OCI-LY3 (cell line): ENCODE results near the gene SPDYE2.
"Not testable (repeated sequence)": the region's sequence is repeated elsewhere in the genome, so short reads cannot be mapped to it uniquely, and the experiment has no call there.

Source experiments
- H2AFZ ChIP-seq: fragments of 200-600, 300-600 bp; shearing (Covaris generic); 2 replicates; pipeline ENCODE4 v1.6.0; 2014; ENCODE audit warnings: antibody characterized with exemption, low read depth, low read length
- H3K27ac ChIP-seq: fragments of 200-600, 300-600 bp; sonication (generic); 2 replicates; pipeline ENCODE4 v1.5.1; 2014; ENCODE audit warnings: mild to moderate bottlenecking, low read length, moderate library complexity, mixed read lengths
- H3K27me3 ChIP-seq: fragments of 200-600, 300-600 bp; sonication (generic); 2 replicates; pipeline ENCODE4 v1.6.1; 2014; ENCODE audit warnings: low read depth, low read length, mixed read lengths
- H3K36me3 ChIP-seq: fragments of 200-600, 300-600 bp; sonication (generic); replicated peaks from 2 replicates; pipeline ENCODE3; 2014; ENCODE audit warnings: low read depth, low read length, mixed read lengths
- H3K4me1 ChIP-seq: fragments of 300-600, 200-600 bp; sonication (generic); 2 replicates; pipeline ENCODE4 v1.6.1; 2014; ENCODE audit warnings: low read length, mixed read lengths
- H3K4me2 ChIP-seq: fragments of 200-600, 300-600 bp; sonication (generic); 2 replicates; pipeline ENCODE4 v1.6.1; 2014; ENCODE audit warnings: low read length, mixed read lengths
- H3K4me3 ChIP-seq: fragments of 300-600, 200-600 bp; sonication (generic); 2 replicates; pipeline ENCODE4 v1.5.1; 2014; ENCODE audit warnings: antibody characterized with exemption, mild to moderate bottlenecking, low read length, moderate library complexity
- H3K79me2 ChIP-seq: fragments of 300-600, 200-600 bp; shearing (Covaris generic); 2 replicates; pipeline ENCODE4 v1.6.1; 2014; ENCODE audit warnings: mild to moderate bottlenecking, low read length, mixed read lengths
- H3K9ac ChIP-seq: fragments of 300-600, 200-600 bp; shearing (Covaris generic); 2 replicates; pipeline ENCODE4 v1.6.0; 2014; ENCODE audit warnings: mild to moderate bottlenecking, low read length, moderate library complexity
- H3K9me3 ChIP-seq: fragments of 200-600, 300-600 bp; shearing (Covaris generic); 2 replicates; pipeline ENCODE4 v1.6.1; 2014; ENCODE audit warnings: low read length, mixed read lengths; ENCODE audit not compliant: insufficient read depth
- H4K20me1 ChIP-seq: fragments of 200-600, 300-600 bp; sonication (generic); 2 replicates; pipeline ENCODE4 v1.6.1; 2016; ENCODE audit warnings: low read length, mixed read lengths; ENCODE audit not compliant: insufficient read depth
- CTCF ChIP-seq: fragments of 200-600, 300-600 bp; sonication (generic); IDR thresholded peaks from 2 replicates; pipeline ENCODE4 v1.5.1; 2014; ENCODE audit warnings: antibody characterized with exemption, low read length, low read depth

SPDYE2 gene

GRCh38 chr7:102572261-102573239 lies 21.5 kb downstream of the SPDYE2 start, which contains the start of gene POLR2J3:
TSS of gene POLR2J3 (minus strand) at chr7:102572583. CDS start at chr7:102572521, 62 bp downstream.
- H3K4me3 ChIP-seq = peak within 1 kb of the TSS; percentile 75
- H2AFZ ChIP-seq, H4K20me1 ChIP-seq, H3K36me3 ChIP-seq, H3K79me2 ChIP-seq, H3K27me3 ChIP-seq, H3K4me2 ChIP-seq, H3K27ac ChIP-seq, H3K4me1 ChIP-seq, H3K9me3 ChIP-seq: not testable (repeated sequence)
- TF ChIP-seq CTCF = peak; percentile 18; the same call in 1 of the 2 replicates
- H3K9ac ChIP-seq = peak within 1 kb of the TSS; percentile 63; the same call in 1 of the 2 replicates

DNA sequence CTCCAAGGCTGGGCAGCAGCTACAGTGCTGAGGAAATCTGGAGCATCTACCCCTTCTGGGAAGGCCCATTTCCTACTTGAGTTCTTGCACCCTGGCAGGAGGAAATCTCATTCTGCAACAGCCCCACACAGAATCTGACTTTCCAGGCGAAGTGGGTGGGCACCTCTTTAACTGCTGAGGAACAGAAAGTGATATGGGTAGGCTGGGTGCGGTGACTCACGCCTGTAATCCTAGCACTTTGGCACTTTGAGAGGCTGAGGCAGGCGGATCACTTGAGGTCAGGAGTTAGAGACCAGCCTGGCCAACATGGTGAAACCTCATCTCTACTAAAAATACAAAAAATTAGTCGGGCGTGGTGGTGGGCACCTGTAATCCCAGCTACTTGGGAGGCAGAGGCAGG lies 23.6 kb downstream of the SPDYE2 start:
- H3K9me3 ChIP-seq, H3K36me3 ChIP-seq, H3K9ac ChIP-seq, H2AFZ ChIP-seq, H3K4me3 ChIP-seq, H3K27ac ChIP-seq, H3K4me2 ChIP-seq, H3K79me2 ChIP-seq, H4K20me1 ChIP-seq, H3K4me1 ChIP-seq, H3K27me3 ChIP-seq: not testable (repeated sequence)

GRCh38 chr7:102576363-102576762 lies 25.3 kb downstream of the SPDYE2 start:
- not testable (repeated sequence) for H3K9me3 ChIP-seq, H3K27me3 ChIP-seq, H4K20me1 ChIP-seq, H3K36me3 ChIP-seq, H3K4me3 ChIP-seq, H3K4me1 ChIP-seq, H3K9ac ChIP-seq, H3K4me2 ChIP-seq, H3K27ac ChIP-seq, H3K79me2 ChIP-seq, H2AFZ ChIP-seq

DNA sequence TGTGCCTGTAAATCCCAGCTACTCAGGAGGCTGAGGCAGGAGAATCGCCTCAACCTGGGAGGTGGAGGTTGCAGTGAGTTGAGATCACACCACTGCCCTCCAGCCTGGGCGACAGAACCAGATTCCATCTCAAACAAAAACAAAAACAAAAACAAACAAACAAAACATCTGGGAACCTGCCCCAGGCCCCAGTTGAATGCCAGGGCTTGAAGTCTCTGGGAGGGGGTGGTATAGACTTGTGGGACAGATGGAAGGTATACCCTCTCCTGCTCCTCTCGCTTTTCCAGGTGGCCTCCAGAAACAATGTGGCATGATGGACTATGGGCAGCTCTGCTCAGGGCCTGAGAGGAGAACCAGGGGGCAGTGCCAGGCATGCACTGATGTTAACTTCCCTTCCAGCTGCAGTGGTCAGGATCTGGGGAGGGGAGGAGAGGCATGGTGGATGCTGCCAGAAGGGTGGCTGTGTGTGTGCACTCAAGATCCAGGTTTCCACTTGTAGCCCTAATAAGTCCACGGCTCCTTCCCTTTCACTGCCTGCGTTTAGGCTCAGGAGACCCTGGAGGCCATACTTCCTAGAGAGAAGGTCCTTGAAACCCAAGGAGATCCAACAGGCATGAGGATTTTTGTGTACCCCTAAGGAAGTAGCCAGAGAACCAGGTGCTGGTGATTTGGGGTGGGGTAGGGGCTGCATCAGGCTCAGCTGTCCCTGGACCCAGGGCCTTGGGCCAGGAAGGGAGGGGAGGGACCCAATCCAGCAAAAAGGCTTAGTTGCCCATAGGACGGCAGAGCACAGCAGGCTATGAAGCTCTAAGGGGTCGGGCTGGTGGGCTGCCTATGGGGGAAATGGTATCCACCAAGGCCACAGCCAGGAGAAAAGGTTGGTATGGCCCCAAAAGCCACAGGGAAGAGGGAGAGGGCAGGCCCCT lies 26.6 kb downstream of the SPDYE2 start:
- not testable (repeated sequence) for H3K36me3 ChIP-seq

GRCh38 chr7:102578486-102578885 lies 27.5 kb downstream of the SPDYE2 start:
- H3K9me3 ChIP-seq, H3K27me3 ChIP-seq, H3K27ac ChIP-seq, H3K79me2 ChIP-seq, H2AFZ ChIP-seq, H3K4me1 ChIP-seq, H3K36me3 ChIP-seq, H3K4me3 ChIP-seq, H4K20me1 ChIP-seq, H3K9ac ChIP-seq, H3K4me2 ChIP-seq: not testable (repeated sequence)

More for the DNA sequence above, 26.6 kb downstream of the SPDYE2 start:
- not testable (repeated sequence) for H3K79me2 ChIP-seq, H3K27ac ChIP-seq, H4K20me1 ChIP-seq, H2AFZ ChIP-seq, H3K4me3 ChIP-seq, H3K4me1 ChIP-seq, H3K9ac ChIP-seq, H3K27me3 ChIP-seq, H3K4me2 ChIP-seq, H3K9me3 ChIP-seq

DNA sequence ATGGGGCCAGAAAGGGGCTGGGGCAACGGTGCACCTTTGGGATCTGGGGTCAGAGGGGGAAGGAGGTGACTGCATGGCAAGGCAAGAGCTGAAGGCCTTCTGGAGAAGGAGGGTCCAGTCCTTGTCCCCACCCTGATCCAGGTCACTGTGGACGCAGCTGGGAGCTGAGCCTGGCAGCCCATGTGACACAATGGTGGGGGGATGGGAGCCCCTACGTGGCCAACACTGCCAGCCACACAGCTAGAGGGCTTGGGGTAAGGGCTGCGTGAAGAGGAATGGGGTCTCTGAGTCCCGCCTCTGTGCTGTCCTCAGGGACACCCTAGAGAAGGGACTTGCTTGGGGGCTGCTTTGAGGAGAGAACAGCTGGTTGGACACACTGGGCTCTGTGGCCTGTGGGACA lies 30.7 kb downstream of the SPDYE2 start:
- H4K20me1 ChIP-seq, H3K9ac ChIP-seq, H3K4me3 ChIP-seq: not testable (repeated sequence)

GRCh38 chr7:102583495-102583894 lies 32.5 kb downstream of the SPDYE2 start:
- not testable (repeated sequence) for H3K9me3 ChIP-seq, H3K27ac ChIP-seq, H3K4me2 ChIP-seq, H3K36me3 ChIP-seq, H2AFZ ChIP-seq, H3K4me1 ChIP-seq, H3K4me3 ChIP-seq, H3K27me3 ChIP-seq, H4K20me1 ChIP-seq, H3K79me2 ChIP-seq, H3K9ac ChIP-seq

More for the DNA sequence above, 30.7 kb downstream of the SPDYE2 start:
- H3K9me3 ChIP-seq, H3K79me2 ChIP-seq, H3K36me3 ChIP-seq, H2AFZ ChIP-seq, H3K27me3 ChIP-seq, H3K27ac ChIP-seq, H3K4me1 ChIP-seq, H3K4me2 ChIP-seq: not testable (repeated sequence)

DNA sequence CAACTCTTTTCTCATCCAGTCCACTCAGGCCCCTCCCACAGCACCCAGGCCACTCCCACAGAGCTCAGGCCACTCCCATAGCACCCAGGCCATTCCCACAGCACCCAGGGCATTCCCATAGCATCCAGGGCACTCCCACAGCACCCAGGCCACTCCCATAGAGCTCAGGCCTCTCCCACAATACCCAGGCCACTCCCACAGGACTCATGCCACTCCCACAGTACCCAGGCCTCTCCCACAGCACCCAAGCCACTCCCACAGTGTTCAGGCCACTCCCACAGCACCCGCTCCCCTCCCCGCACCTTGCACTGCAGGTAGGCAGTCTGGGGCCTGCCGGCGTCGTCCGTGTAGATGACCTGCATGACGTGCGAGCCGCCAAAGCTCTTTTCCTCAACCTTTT lies 38.8 kb downstream of the SPDYE2 start:
- H3K9me3 ChIP-seq, H3K27me3 ChIP-seq, H3K27ac ChIP-seq, H2AFZ ChIP-seq, H3K9ac ChIP-seq, H3K79me2 ChIP-seq, H3K36me3 ChIP-seq, H3K4me2 ChIP-seq, H4K20me1 ChIP-seq, H3K4me1 ChIP-seq, H3K4me3 ChIP-seq: not testable (repeated sequence)
